Ascending aorta (tissue), 2 donors: Measurements from ENCODE around the gene TTC9C. TPM values are rescaled to one million over a fixed set of nuclear protein-coding genes. Genes with fewer than 3 reads are reported as not detected.
A peak's percentile ranks its signal among the peaks of the same experiment; 100 is the strongest.

ENCODE experiments used
- DNase-seq, 2 donors: peaks; one replicate each; pipeline ENCODE4 v3.0.0-alpha.2; 2019; ENCODE audit warnings: low spot score in 2 of 2
- H3K27ac ChIP-seq, 2 donors: fragments of 200-600 bp; sonication (generic); one replicate each; pipeline ENCODE4 v1.5.1; 2016 to 2017; ENCODE audit warnings: mild to moderate bottlenecking in 1 of 2
- H3K27me3 ChIP-seq: fragments of 200-600 bp; sonication (generic); one replicate; pipeline ENCODE4 v1.5.1; 2017
- H3K36me3 ChIP-seq, 2 donors: fragments of 200-600 bp; sonication (generic); one replicate each; pipeline ENCODE4 v1.5.1; 2016
- H3K4me1 ChIP-seq, 2 donors: fragments of 200-600 bp; sonication (generic); one replicate each; pipeline ENCODE4 v1.5.1; 2016 to 2017; ENCODE audit warnings: mild to moderate bottlenecking in 1 of 2
- H3K4me3 ChIP-seq, 2 donors: fragments of 200-600 bp; sonication (generic); one replicate each; pipeline ENCODE4 v1.5.1; 2016 to 2017; ENCODE audit warnings: mild to moderate bottlenecking in 1 of 2
- H3K9me3 ChIP-seq, 2 donors: fragments of 200-600 bp; sonication (generic); one replicate each; pipeline ENCODE4 v1.5.1; 2016
- intact Hi-C: fragments of 100-400 bp; cut with DNase I; formaldehyde crosslinking; loops from one replicate; pipeline ENCODE4 v1.15.1; 2023
- total RNA-seq: library from RNA; depleted of rRNA; stranded (reverse); fragments of >200 nt; gene quantifications from one replicate; pipeline ENCODE4 v1.1.0, GENCODE V29; 2016
- TF ChIP-seq, protein P1 (sequence below), 3 experiments: fragments of 200-600 bp in 2 of 3; fragments of 450-650 bp in 1 of 3; sonication (generic) in 2 of 3; IDR thresholded peaks; one replicate each; pipeline ENCODE4 v1.5.1; 2016 to 2019; ENCODE audit warnings: antibody characterized with exemption in 3 of 3, mild to moderate bottlenecking in 1 of 3, moderate library complexity in 1 of 3

Gene TTC9C
- total RNA-seq = 1.4 TPM

DNA sequence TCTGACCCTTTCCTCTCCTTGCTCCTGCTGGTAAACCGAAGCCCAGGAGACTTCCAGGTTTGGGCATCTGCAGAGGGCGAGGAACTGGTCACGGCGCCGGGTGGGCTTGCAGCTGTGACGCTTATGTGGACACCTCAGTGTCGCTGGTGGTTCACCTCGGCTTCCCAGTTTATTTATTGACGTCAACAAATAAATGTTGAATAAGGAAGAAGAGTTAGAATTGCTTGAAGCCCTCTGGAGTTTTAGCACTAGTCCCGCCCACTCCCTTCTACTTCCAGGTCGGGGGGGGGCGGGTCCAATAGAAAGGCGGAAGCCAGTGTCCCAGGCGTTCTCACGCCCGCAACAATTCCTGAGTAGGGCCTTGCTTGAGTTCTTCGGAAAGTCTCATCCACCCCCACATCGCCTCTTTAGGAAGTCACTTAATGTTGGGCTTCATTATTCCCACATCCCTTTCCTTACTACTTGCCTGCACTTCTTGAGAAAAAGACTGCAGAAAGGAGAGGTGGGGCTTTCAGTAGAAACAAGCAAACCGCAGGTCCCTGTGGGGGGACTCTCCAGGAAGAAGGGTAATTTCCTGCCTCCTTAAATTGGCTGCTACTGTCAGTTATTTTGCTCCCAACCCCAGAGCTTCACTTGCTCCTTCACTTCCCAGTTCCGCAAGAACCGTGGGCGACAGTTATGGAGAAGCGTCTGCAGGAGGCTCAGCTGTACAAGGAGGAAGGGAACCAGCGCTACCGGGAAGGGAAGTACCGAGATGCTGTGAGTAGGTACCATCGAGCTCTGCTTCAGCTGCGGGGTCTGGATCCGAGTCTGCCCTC, at the start of gene TTC9C:
Gene TTC9C, plus strand, starts transcription at position 316 of the 818 bp plus-strand sequence. Its CDS starts 363 bp downstream, at position 679.
- Histone ChIP-seq H3K4me1 (peaks cover 5 to 42% of the 10 kb centered on the region in 2 donors), H3K9me3 (no peaks in the 10 kb centered on the region), H3K27me3 (no peaks in the 10 kb centered on the region), H3K27ac (peak within 1 kb of the TSS; percentile 92 to 95), H3K36me3 (peaks cover 10 to 20% of the 10 kb centered on the region in 2 donors), H3K4me3 (peak within 1 kb of the TSS; percentile 98 to 99)
- peak; percentile 54 to 95 for DNase-seq
- intact Hi-C loops = loop anchor here (1.0 to 5.0 kb wide), 5 partner anchors 25 to 129 kb away; partner anchors contain the start of genes C11orf98, CSKMT, TAF6L and TMEM179B
- TF ChIP-seq, protein P1, sequence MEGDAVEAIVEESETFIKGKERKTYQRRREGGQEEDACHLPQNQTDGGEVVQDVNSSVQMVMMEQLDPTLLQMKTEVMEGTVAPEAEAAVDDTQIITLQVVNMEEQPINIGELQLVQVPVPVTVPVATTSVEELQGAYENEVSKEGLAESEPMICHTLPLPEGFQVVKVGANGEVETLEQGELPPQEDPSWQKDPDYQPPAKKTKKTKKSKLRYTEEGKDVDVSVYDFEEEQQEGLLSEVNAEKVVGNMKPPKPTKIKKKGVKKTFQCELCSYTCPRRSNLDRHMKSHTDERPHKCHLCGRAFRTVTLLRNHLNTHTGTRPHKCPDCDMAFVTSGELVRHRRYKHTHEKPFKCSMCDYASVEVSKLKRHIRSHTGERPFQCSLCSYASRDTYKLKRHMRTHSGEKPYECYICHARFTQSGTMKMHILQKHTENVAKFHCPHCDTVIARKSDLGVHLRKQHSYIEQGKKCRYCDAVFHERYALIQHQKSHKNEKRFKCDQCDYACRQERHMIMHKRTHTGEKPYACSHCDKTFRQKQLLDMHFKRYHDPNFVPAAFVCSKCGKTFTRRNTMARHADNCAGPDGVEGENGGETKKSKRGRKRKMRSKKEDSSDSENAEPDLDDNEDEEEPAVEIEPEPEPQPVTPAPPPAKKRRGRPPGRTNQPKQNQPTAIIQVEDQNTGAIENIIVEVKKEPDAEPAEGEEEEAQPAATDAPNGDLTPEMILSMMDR (IDR thresholded peaks at IDR 0.05) = no peak

- Histone ChIP-seq H3K9me3 (no peaks in the 10 kb centered on the region), H3K27me3 (no peaks in the 10 kb centered on the region), H3K27ac (peak within 1 kb of the TSS; percentile 96), H3K36me3 (peaks cover 21 to 27% of the 10 kb centered on the region in 2 donors), H3K4me1 (peaks cover 7 to 11% of the 10 kb centered on the region in 2 donors), H3K4me3 (peak within 1 kb of the TSS; percentile 78 to 100)
- intact Hi-C loops = loop anchor here (1.0 to 5.0 kb wide), 4 partner anchors 14 to 77 kb away; partner anchors contain the start of genes C11orf98, CSKMT, INTS5 and MTA2
- peak; percentile 55 to 95 for DNase-seq
- TF ChIP-seq, protein P1 (IDR thresholded peaks at IDR 0.05) = no peak
Observed at GRCh38 chr11:62678770-62679696, 49.3 kb upstream of the TTC9C start, which contains the start of gene UBXN1. Gene UBXN1 (minus strand): TSS chr11:62679073. CDS start chr11:62678923, 150 bp downstream.

DNA sequence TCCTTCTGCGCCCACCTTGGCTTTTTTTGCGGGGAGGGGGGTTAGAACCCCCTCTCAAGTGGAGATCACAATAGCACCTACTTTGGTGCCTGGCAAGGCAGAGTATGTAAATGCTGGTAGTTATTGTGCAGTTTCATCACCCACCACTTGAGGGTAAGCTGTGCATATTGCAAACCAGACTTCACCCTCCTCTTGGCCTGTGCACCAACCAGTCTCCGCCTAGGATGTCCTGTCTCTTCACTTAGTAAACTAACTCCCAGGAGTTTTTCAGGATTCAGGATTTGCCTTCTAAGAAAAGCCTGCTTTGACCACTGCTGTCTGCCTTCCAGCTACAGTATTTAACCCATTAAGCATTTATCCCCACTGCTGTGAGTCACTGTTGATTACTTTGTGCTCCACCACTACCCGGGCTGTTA, 47.5 kb upstream of the TTC9C start:
- TF ChIP-seq, protein P1 (IDR thresholded peaks at IDR 0.05) = peak in 2 of 3 experiments; percentile 24 to 37
- Histone ChIP-seq H3K4me1 (peaks cover 7 to 11% of the 10 kb centered on the region in 2 donors), H3K27ac (no peak overlapping the region), H3K4me3 (no peak overlapping the region), H3K27me3 (no peaks in the 10 kb centered on the region), H3K9me3 (no peaks in the 10 kb centered on the region), H3K36me3 (peaks cover 14 to 17% of the 10 kb centered on the region in 2 donors)
- intact Hi-C loops = no loop called here
- DNase-seq = no peak

DNA sequence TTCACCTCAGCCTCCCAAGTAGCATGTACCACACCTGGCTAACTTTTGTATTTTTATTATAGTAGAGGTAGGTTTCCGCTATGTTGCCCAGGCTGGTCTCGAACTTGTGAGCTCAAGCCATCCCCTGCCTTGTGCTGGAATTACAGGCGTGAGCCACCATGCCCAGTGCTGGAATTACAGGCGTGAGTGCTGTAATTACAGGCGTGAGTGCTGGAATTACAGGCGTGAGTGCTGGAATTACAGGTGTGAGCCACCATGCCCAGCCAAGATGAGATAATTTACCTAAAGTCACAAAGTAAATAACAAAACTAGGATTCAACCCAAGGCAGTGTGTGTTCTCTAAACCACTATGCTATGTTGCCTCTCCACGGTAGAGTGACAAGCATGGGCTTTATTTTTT, 45.8 kb upstream of the TTC9C start:
- Histone ChIP-seq H3K27me3 (no peaks in the 10 kb centered on the region), H3K4me3 (no peak overlapping the region), H3K27ac (no peak overlapping the region), H3K36me3 (peaks cover 0 to under 1% of the 10 kb centered on the region in 2 donors), H3K4me1 (peaks cover 7 to 11% of the 10 kb centered on the region in 2 donors), H3K9me3 (no peaks in the 10 kb centered on the region)
- TF ChIP-seq, protein P1 (IDR thresholded peaks at IDR 0.05) = no peak
- intact Hi-C loops = no loop called here
- no peak for DNase-seq
